ENCODE results near the gene RAPGEF2.

DNA sequence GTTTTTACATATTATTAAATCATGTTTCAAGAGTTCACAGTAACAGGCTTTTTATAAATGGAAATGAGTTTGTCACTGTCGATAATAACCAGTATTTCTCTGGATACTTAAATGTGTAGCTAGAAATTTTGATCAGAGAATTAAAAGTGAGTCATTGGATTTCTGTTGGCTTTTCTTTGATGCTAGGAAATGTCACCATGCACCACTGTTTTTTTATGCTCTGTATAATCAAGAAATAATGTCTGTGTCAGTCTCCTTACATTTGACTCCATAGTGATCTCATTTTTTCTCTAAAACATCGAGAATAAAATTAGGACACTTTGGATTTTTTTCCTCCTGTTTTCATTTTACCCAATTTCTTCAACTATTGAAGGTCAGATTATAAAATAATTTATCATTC lies 234.2 kb downstream of the RAPGEF2 start:
- TF ChIP-seq, protein P1, sequence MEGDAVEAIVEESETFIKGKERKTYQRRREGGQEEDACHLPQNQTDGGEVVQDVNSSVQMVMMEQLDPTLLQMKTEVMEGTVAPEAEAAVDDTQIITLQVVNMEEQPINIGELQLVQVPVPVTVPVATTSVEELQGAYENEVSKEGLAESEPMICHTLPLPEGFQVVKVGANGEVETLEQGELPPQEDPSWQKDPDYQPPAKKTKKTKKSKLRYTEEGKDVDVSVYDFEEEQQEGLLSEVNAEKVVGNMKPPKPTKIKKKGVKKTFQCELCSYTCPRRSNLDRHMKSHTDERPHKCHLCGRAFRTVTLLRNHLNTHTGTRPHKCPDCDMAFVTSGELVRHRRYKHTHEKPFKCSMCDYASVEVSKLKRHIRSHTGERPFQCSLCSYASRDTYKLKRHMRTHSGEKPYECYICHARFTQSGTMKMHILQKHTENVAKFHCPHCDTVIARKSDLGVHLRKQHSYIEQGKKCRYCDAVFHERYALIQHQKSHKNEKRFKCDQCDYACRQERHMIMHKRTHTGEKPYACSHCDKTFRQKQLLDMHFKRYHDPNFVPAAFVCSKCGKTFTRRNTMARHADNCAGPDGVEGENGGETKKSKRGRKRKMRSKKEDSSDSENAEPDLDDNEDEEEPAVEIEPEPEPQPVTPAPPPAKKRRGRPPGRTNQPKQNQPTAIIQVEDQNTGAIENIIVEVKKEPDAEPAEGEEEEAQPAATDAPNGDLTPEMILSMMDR (IDR thresholded peaks at IDR 0.05; ENCODE audit: low read depth, low read length, poor library complexity, severe bottlenecking): no peak
- TF ChIP-seq EZH2phosphoT487 (IDR thresholded peaks at IDR 0.05; ENCODE audit: borderline replicate concordance, low read length): no peak
